HepG2 (cell line): ENCODE measurements around the gene ERLIN1. TPM values are rescaled to one million over a fixed set of nuclear protein-coding genes. Genes with fewer than 3 reads are reported as not detected.

Experiments used
- BHLHE40 ChIP-seq: IDR thresholded peaks from 2 replicates; pipeline ENCODE4 v1.6.1; 2011; ENCODE audit warnings: low read length, improper control_type of control experiment
- CCDC6 ChIP-seq: sonication (generic); formaldehyde crosslinking; IDR thresholded peaks from 2 replicates; pipeline ENCODE4 v1.8.1; 2022; ENCODE audit warnings: mild to moderate bottlenecking, missing genetic modification reagents, moderate library complexity
- ETS1 ChIP-seq: sonication (generic); formaldehyde crosslinking; IDR thresholded peaks from 2 replicates; pipeline ENCODE4 v1.4.0; 2020; ENCODE audit warnings: missing genetic modification reagents
- FOSL2 ChIP-seq: sonication (generic); formaldehyde crosslinking; IDR thresholded peaks from 2 replicates; pipeline ENCODE4 v1.4.0; 2020; ENCODE audit warnings: missing genetic modification reagents
- FOXA3 ChIP-seq: IDR thresholded peaks from 2 replicates; pipeline ENCODE4 v1.6.1; 2016; ENCODE audit warnings: missing genetic modification reagents, missing compliant biosample characterization
- GATAD2A ChIP-seq: IDR thresholded peaks from 2 replicates; pipeline ENCODE4 v1.6.1; 2016
- HNRNPUL1 ChIP-seq: fragments of 200-400 bp; formaldehyde crosslinking; IDR thresholded peaks from 2 replicates; pipeline ENCODE4 v1.6.1; 2017; ENCODE audit warnings: low read depth, mild to moderate bottlenecking, low read length, moderate library complexity
- HOXA3 ChIP-seq: sonication (generic); formaldehyde crosslinking; IDR thresholded peaks from 2 replicates; pipeline ENCODE4 v1.5.0; 2020; ENCODE audit warnings: missing genetic modification reagents
- IRF2 ChIP-seq: IDR thresholded peaks from 2 replicates; pipeline ENCODE4 v1.6.1; 2018; ENCODE audit warnings: missing genetic modification reagents, missing compliant biosample characterization
- JUND ChIP-seq: sonication (generic); formaldehyde crosslinking; IDR thresholded peaks from 2 replicates; pipeline ENCODE4 v1.8.0; 2022; ENCODE audit warnings: mild to moderate bottlenecking, missing genetic modification reagents
- MTA1 ChIP-seq: sonication (generic); formaldehyde crosslinking; IDR thresholded peaks from 2 replicates; pipeline ENCODE4 v1.4.0; 2020; ENCODE audit warnings: missing genetic modification reagents, mild to moderate bottlenecking, borderline replicate concordance
- MTF1 ChIP-seq: sonication (generic); formaldehyde crosslinking; IDR thresholded peaks from 2 replicates; pipeline ENCODE4 v1.5.0; 2020; ENCODE audit warnings: missing genetic modification reagents
- PHF5A ChIP-seq: IDR thresholded peaks from one replicate; pipeline ENCODE4 v1.6.1; 2018; ENCODE audit warnings: low read depth, missing genetic modification reagents; ENCODE audit not compliant: unreplicated experiment
- POLR2G ChIP-seq: fragments of 200-400 bp; formaldehyde crosslinking; IDR thresholded peaks from 2 replicates; pipeline ENCODE4 v1.6.1; 2018; ENCODE audit warnings: mild to moderate bottlenecking, low read depth, low read length, moderate library complexity
- RARG ChIP-seq: sonication (generic); formaldehyde crosslinking; IDR thresholded peaks from 2 replicates; pipeline ENCODE4 v1.4.0; 2020; ENCODE audit warnings: low read depth, mild to moderate bottlenecking, missing genetic modification reagents
- REL ChIP-seq: sonication (generic); formaldehyde crosslinking; conservative IDR thresholded peaks from 2 replicates; pipeline ENCODE4 v1.8.0; 2022; ENCODE audit warnings: mild to moderate bottlenecking, missing genetic modification reagents, moderate library complexity
- ZBTB7B ChIP-seq: sonication (generic); formaldehyde crosslinking; IDR thresholded peaks from 2 replicates; pipeline ENCODE4 v1.4.0; 2020; ENCODE audit warnings: missing genetic modification reagents
- ZNF431 ChIP-seq: sonication (generic); formaldehyde crosslinking; IDR thresholded peaks from 2 replicates; pipeline ENCODE4 v1.9.0; 2022; ENCODE audit warnings: missing genetic modification reagents, low read depth, mild to moderate bottlenecking, borderline replicate concordance
- ZNF589 ChIP-seq: sonication (generic); formaldehyde crosslinking; conservative IDR thresholded peaks from 2 replicates; pipeline ENCODE4 v1.8.0; 2022; ENCODE audit warnings: mild to moderate bottlenecking, moderate library complexity, missing genetic modification reagents
- ZNF780A ChIP-seq: sonication (generic); formaldehyde crosslinking; IDR thresholded peaks from 2 replicates; pipeline ENCODE4 v1.8.0; 2022; ENCODE audit warnings: mild to moderate bottlenecking, missing genetic modification reagents, moderate library complexity
- ZSCAN22 ChIP-seq: sonication (generic); formaldehyde crosslinking; IDR thresholded peaks from 2 replicates; pipeline ENCODE4 v1.4.0; 2020; ENCODE audit warnings: mild to moderate bottlenecking, missing genetic modification reagents
- polyA plus RNA-seq, 8 experiments: library from polyadenylated mRNA; depleted of rRNA in 3 of 8; stranded (reverse) in 7 of 8; unstranded in 1 of 8; fragments of >200 nt; fragmentation: Illumina TruSeq in 4 of 8; extraction: Trizol in 4 of 8; gene quantifications; 2 replicates each; pipeline versions ENCODE4 v1.2.1 to v1.2.3, GENCODE V29; 2011 to 2016; ENCODE audit warnings: low read depth in 4 of 8, missing spikeins in 1 of 8, mixed read lengths in 1 of 8; ENCODE audit not compliant: insufficient read depth in 1 of 8
- total RNA-seq, 5 experiments: library from RNA; depleted of rRNA; stranded (reverse); fragments of >200 nt; fragmentation: Illumina TruSeq; extraction: Trizol; gene quantifications; 2 replicates each; pipeline ENCODE4 v1.2.3, GENCODE V29; 2016; ENCODE audit warnings: low read depth in 1 of 5
- TF ChIP-seq, protein P1 (sequence below): IDR thresholded peaks from 2 replicates; pipeline ENCODE4 v1.4.0; 2020; ENCODE audit warnings: mild to moderate bottlenecking, missing genetic modification reagents
- TF ChIP-seq, protein P2 (sequence below), 2 experiments: IDR thresholded peaks; 2 replicates each; pipeline ENCODE4 v1.6.1; 2011 to 2012; ENCODE audit warnings: low read length in 2 of 2, borderline replicate concordance in 1 of 2, low read depth in 1 of 2, mild to moderate bottlenecking in 1 of 2, moderate library complexity in 1 of 2

ERLIN1 gene
- total and polyA plus RNA-seq, 2 of the 13 experiments (the other 11 are each of a cell fraction or from before 2014, with no cell fraction given), result 56.8 to 69.3 TPM

DNA sequence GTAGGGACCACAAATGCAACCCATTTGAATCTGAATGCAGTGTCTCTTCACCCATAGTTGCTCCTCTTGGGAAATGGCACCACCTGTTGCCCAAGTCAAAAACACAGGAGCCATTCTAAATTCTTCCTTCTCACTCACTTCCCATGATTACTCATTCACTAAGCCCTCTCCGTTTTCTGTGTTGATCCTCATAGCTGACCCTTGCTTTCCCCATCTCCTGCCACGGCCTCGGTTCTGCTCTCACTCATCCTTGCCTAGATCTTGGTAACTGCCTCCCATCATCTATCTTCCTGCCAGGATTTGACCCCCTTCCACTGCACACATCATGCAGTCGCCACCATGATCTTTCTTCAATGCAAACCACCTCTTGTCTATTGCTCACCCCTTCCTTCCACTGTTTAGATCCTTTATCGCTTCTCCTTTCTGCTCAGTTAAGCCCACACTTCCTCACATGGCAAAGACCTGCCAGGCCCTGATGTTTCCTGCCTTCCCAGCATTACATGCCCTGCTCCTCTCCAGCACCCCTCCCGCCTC lies 85.1 kb downstream of the ERLIN1 start (continued):
- TF ChIP-seq FOXA3 (CRISPR knock-in tag) (peak; percentile 56; the same call in 1 of the 2 replicates), HNRNPUL1 (no peak), FOSL2 (CRISPR knock-in tag) (peak; percentile 51; the same call in 1 of the 2 replicates), MTA1 (CRISPR knock-in tag) (no peak), ZNF431 (CRISPR knock-in tag) (no peak), POLR2G (peak; percentile 53), ZNF780A (CRISPR knock-in tag) (no peak), RARG (no peak), ZSCAN22 (CRISPR knock-in tag) (no peak), HOXA3 (CRISPR knock-in tag) (no peak), BHLHE40 (0 out of 2 replicates have a peak, but pooled peaks have one; percentile 2), CCDC6 (CRISPR knock-in tag) (no peak), REL (CRISPR knock-in tag) (0 out of 2 replicates have a peak, but pooled peaks have one; percentile 19), IRF2 (CRISPR knock-in tag) (peak; percentile 26; the same call in 1 of the 2 replicates), MTF1 (CRISPR knock-in tag) (no peak), ETS1 (no peak), GATAD2A (CRISPR knock-in tag) (0 out of 2 replicates have a peak, but pooled peaks have one; percentile 48), JUND (no peak), ZNF589 (CRISPR knock-in tag) (no peak), ZBTB7B (CRISPR knock-in tag) (0 out of 2 replicates have a peak, but pooled peaks have one; percentile 11), PHF5A (peak; percentile 36)
- TF ChIP-seq, protein P1, sequence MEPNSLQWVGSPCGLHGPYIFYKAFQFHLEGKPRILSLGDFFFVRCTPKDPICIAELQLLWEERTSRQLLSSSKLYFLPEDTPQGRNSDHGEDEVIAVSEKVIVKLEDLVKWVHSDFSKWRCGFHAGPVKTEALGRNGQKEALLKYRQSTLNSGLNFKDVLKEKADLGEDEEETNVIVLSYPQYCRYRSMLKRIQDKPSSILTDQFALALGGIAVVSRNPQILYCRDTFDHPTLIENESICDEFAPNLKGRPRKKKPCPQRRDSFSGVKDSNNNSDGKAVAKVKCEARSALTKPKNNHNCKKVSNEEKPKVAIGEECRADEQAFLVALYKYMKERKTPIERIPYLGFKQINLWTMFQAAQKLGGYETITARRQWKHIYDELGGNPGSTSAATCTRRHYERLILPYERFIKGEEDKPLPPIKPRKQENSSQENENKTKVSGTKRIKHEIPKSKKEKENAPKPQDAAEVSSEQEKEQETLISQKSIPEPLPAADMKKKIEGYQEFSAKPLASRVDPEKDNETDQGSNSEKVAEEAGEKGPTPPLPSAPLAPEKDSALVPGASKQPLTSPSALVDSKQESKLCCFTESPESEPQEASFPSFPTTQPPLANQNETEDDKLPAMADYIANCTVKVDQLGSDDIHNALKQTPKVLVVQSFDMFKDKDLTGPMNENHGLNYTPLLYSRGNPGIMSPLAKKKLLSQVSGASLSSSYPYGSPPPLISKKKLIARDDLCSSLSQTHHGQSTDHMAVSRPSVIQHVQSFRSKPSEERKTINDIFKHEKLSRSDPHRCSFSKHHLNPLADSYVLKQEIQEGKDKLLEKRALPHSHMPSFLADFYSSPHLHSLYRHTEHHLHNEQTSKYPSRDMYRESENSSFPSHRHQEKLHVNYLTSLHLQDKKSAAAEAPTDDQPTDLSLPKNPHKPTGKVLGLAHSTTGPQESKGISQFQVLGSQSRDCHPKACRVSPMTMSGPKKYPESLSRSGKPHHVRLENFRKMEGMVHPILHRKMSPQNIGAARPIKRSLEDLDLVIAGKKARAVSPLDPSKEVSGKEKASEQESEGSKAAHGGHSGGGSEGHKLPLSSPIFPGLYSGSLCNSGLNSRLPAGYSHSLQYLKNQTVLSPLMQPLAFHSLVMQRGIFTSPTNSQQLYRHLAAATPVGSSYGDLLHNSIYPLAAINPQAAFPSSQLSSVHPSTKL (CRISPR knock-in tag), result no peak
- TF ChIP-seq, protein P2, sequence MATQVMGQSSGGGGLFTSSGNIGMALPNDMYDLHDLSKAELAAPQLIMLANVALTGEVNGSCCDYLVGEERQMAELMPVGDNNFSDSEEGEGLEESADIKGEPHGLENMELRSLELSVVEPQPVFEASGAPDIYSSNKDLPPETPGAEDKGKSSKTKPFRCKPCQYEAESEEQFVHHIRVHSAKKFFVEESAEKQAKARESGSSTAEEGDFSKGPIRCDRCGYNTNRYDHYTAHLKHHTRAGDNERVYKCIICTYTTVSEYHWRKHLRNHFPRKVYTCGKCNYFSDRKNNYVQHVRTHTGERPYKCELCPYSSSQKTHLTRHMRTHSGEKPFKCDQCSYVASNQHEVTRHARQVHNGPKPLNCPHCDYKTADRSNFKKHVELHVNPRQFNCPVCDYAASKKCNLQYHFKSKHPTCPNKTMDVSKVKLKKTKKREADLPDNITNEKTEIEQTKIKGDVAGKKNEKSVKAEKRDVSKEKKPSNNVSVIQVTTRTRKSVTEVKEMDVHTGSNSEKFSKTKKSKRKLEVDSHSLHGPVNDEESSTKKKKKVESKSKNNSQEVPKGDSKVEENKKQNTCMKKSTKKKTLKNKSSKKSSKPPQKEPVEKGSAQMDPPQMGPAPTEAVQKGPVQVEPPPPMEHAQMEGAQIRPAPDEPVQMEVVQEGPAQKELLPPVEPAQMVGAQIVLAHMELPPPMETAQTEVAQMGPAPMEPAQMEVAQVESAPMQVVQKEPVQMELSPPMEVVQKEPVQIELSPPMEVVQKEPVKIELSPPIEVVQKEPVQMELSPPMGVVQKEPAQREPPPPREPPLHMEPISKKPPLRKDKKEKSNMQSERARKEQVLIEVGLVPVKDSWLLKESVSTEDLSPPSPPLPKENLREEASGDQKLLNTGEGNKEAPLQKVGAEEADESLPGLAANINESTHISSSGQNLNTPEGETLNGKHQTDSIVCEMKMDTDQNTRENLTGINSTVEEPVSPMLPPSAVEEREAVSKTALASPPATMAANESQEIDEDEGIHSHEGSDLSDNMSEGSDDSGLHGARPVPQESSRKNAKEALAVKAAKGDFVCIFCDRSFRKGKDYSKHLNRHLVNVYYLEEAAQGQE (IDR thresholded peaks at IDR 0.05; ENCODE audit: borderline replicate concordance in 1 of 2, low read depth in 1 of 2, low read length in 2 of 2), result no peak
